Activated CD8-positive, alpha-beta memory T cell treated with anti-CD3 and anti-CD28 coated beads, Interleukin-2, amount 10 ng/mL, durations not matched to agents 7 days and 5 days (primary cell): ENCODE results near the gene UBB. TPM values are rescaled to one million over a fixed set of nuclear protein-coding genes. Genes with fewer than 3 reads are reported as not detected.
A peak's percentile ranks its signal among the peaks of the same experiment; 100 is the strongest.

ENCODE experiments used
- ATAC-seq: fragments of 150-1000 bp; cut with Tn5 transposase; one replicate; pipeline ENCODE4 v1.10.0; 2021; ENCODE audit warnings: moderate library complexity
- CTCF ChIA-PET: fragments of 350-600 bp; sonication (Branson Sonifier 250); formaldehyde crosslinking; loops from one replicate; lab custom pipeline; 2021; ENCODE audit warnings: antibody characterized with exemption; lab: Charles Lee
- DNase-seq: peaks from one replicate; pipeline ENCODE4 v3.0.0-alpha.2; 2020
- H3K27ac Mint-ChIP-seq: one replicate; pipeline ENCODE4 v1.8.0; 2021; ENCODE audit warnings: mild to moderate bottlenecking, mixed read lengths
- H3K27me3 Mint-ChIP-seq: one replicate; pipeline ENCODE4 v1.8.0; 2021; ENCODE audit warnings: mixed read lengths
- H3K36me3 Mint-ChIP-seq: one replicate; pipeline ENCODE4 v1.8.0; 2021; ENCODE audit warnings: mild to moderate bottlenecking, mixed read lengths
- H3K4me1 Mint-ChIP-seq: one replicate; pipeline ENCODE4 v1.8.0; 2021; ENCODE audit warnings: mixed read lengths
- H3K4me3 Mint-ChIP-seq: one replicate; pipeline ENCODE4 v1.8.0; 2021; ENCODE audit warnings: mild to moderate bottlenecking, moderate library complexity, mixed read lengths
- H3K9me3 Mint-ChIP-seq: one replicate; pipeline ENCODE4 v1.8.0; 2022; ENCODE audit warnings: low read depth, mixed read lengths
- total RNA-seq, 2 experiments: library from RNA; stranded (reverse); gene quantifications; one replicate each; pipeline ENCODE4 v1.2.3, GENCODE V29; 2021

UBB gene
- total RNA-seq, 2 experiments from 2014 or later: 1,297 to 1,567 TPM

DNA sequence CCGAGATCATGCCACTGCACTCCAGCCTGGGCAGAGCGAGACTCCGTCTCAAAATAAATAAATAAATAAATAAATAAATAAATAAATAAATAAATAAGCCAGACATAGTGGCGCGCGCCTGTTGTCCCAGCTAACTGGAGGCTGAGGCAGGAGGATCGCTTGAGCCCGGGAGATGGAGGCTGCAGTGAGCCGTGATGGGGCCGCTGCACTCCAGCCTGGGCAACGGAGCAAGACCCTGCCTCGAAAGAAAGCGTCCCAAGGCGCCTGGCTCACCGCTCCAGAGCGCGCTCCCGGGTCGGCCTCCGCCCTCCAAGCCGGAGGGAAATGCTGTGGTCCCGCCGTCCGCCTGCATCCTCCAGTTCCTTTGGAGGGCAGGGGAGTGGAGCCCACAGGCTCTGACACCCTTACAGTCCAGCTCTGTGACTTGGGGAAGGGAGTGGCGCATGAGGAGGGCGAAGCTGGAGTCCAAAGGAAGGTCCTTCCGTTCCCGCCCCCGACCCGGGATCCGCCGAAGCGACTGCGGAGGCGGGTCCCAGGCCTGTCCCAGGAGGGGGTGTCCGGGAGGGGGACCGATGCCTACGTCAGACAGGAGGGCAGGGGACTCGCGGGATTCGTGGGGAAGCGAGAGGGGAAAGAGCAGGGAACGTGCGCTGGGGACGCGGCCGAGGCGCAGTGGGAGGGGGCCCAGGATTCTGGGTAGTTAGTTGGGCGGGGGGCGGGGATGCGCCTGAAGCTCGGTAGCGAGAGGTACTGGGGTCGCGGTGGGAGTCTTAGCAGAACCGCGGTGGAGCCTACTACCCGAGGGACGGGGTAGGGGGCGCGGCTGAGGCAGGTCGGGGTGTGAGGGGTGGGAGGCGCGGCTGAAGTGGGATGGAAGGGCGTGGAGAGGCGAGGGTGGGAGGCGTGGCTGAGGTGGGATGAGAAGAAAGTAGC, 26.1 kb downstream of the UBB start:
- Mint-ChIP-seq H3K4me1 (peaks cover 7% of the 10 kb centered on the region), H3K4me3 (no peak overlapping the region), H3K36me3 (no peaks in the 10 kb centered on the region), H3K9me3 (no peaks in the 10 kb centered on the region), H3K27me3 (peaks cover 14% of the 10 kb centered on the region), H3K27ac (no peak overlapping the region)
- no peak for DNase-seq
- no peak for ATAC-seq
- CTCF ChIA-PET: interaction anchor here (0.6 to 1.0 kb wide), 2 partner anchors 9 to 43 kb away, joined by 3 to 4 read pairs; no protein-coding TSS in a partner anchor

DNA sequence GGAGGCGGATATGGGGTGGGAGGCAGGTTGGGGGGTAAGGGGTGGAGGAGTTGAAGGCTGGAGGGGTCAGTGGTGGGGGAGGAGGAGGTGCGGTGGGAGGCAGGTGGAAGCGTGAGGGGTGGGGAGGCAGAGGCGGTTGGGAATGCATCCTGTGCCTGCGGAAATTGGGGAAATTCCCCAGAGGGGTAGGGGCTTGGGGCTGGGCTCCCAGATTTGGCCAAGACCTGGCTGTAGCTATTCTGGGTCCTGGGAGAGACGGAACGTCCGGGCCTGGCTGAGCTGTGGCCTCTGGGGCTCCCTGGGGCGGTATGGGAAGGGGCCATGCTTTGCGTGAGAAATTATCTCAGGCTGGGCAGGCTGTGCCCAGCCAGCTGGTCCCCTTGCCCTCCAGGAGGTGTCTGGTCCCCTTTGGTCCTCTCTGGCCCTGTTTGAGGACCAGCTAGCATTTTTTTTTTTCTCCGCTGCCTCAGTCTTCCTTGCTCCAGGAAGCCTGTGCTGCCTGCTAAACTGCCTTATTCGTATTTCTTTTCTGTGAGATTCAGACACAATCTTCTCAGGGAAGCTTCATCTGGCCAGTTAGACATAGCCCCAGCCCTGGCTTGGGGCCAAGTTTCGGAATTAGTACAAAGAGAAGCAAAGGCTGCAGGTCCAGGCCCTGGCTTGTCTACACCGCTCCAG, 27.2 kb downstream of the UBB start:
- Mint-ChIP-seq H3K27ac (no peak overlapping the region), H3K9me3 (no peaks in the 10 kb centered on the region)

DNA sequence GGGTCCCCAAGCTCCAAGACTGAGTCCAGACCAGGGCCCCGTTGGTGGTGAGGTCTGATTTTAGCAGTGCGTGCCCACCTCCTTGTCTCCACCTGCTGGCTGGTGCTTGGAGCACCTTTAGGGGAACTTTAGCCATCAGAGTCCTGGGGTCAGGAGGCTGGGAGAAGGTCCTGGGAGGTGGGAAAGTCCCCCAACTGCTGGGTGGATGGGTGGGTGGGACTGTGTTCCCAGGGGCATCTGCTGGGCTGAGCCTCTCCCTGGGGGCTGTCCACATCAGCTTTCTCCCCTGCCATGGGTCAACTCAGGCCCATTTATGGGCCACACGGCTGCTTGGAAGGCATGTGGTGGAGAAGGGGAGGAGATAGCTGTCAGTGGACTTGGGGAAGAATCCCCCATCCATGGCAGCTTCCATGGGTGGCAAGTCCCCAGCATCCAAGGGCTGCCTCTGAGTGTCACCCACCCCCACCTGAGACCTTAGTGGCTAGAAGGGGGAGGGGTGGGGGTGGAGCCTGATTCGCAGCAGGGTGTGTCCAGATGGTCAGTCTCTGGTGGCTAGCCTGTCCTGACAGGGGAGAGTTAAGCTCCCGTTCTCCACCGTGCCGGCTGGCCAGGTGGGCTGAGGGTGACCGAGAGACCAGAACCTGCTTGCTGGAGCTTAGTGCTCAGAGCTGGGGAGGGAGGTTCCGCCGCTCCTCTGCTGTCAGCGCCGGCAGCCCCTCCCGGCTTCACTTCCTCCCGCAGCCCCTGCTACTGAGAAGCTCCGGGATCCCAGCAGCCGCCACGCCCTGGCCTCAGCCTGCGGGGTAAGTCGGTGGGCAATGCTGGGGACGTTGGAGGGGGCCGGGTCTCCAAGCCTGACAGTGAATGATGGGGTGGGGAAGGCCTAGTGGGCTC, 34.4 kb downstream of the UBB start, which contains the start of gene TRPV2:
TRPV2 (plus strand) TSS at position 541 of the 894 bp plus-strand sequence. CDS start 2,098 bp downstream, outside the sequence.
- peak; percentile 80 for DNase-seq

More for the DNA sequence above, 27.2 kb downstream of the UBB start:
- Mint-ChIP-seq H3K36me3 (no peaks in the 10 kb centered on the region), H3K4me1 (peaks cover 8% of the 10 kb centered on the region), H3K4me3 (no peak overlapping the region), H3K27me3 (peaks cover 14% of the 10 kb centered on the region)
- CTCF ChIA-PET: interaction anchor here (0.6 kb wide), 1 partner anchor 13 kb away, joined by 3 read pairs; no protein-coding TSS in a partner anchor
- no peak for DNase-seq
- no peak for ATAC-seq

DNA sequence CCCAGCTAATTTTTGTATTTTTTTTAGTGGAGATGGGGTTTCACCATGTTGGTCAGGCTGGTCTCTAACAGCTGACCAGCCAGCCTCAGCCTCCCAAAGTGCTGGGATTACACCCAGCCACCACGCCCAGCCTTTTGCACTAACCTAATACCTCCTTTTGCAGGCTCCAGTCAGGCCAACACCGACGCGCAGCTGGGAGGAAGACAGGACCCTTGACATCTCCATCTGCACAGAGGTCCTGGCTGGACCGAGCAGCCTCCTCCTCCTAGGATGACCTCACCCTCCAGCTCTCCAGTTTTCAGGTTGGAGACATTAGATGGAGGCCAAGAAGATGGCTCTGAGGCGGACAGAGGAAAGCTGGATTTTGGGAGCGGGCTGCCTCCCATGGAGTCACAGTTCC, 36.5 kb downstream of the UBB start:
- H3K4me1 Mint-ChIP-seq: peaks cover 56% of the 10 kb centered on the region
- no peak for ATAC-seq
- H3K27ac Mint-ChIP-seq: peak overlapping the region; percentile 99
- CTCF ChIA-PET: interaction anchor here (0.7 to 3.4 kb wide), 10 partner anchors 10 to 632 kb away, joined by 3 to 33 read pairs (median 4); partner anchors contain the start of gene UBB
- no peaks in the 10 kb centered on the region for H3K27me3 Mint-ChIP-seq
- peaks cover 36% of the 10 kb centered on the region for H3K36me3 Mint-ChIP-seq
- peak overlapping the region; percentile 98 for H3K4me3 Mint-ChIP-seq
- no peaks in the 10 kb centered on the region for H3K9me3 Mint-ChIP-seq
- DNase-seq: no peak

More for the DNA sequence above, 34.4 kb downstream of the UBB start, which contains the start of gene TRPV2:
- H3K4me1 Mint-ChIP-seq: peaks cover 51% of the 10 kb centered on the region
- no peaks in the 10 kb centered on the region for H3K27me3 Mint-ChIP-seq
- H3K27ac Mint-ChIP-seq: peak within 1 kb of the TSS; percentile 99
- H3K9me3 Mint-ChIP-seq: no peaks in the 10 kb centered on the region
- peaks cover 27% of the 10 kb centered on the region for H3K36me3 Mint-ChIP-seq
- peak within 1 kb of the TSS; percentile 98 for H3K4me3 Mint-ChIP-seq
- CTCF ChIA-PET: interaction anchor here (0.5 to 4.0 kb wide), 32 partner anchors 11 to 414 kb away, joined by 3 to 69 read pairs (median 4); partner anchors contain the start of genes CENPV and UBB
- ATAC-seq: peak; percentile 45

DNA sequence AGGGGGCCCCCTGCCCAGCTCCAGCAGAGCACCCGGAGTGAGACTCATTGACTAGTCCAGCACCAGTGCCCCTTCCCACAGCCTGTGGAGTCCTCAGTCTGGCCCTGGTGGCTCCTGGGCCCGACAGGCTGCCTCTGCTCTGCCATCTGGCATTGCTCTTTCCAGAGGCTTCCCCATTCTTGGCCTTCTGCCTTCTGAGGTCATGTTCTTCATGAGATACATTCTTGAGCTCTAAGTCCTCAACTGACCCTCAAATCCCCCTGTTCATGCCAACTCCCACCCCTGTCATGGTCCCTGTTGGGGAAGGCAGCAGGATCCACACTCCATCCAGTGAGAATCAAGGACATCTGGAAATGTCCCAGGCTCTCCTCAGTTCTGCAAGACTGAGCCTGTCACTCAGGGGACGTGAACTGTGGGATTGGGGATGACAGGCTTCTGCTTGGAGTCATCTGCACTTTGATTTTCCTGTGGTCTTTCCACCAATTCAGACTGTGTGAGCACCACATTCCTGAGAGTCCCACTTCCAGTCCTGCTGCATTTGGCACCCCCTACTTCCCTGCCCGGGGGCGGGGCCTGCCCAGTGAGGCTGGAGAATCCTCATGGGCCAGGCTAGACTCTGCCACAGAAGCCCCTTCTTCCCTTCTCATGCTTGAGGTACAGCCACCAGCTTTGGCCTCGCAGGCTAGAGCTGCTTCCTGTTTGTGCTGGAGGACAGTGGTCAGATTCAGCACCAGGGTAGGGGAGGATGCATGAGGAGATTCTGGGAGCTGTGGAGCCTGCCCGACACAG, 37.2 kb downstream of the UBB start:
- no peaks in the 10 kb centered on the region for H3K9me3 Mint-ChIP-seq
- no peaks in the 10 kb centered on the region for H3K27me3 Mint-ChIP-seq
- DNase-seq (no peak), ATAC-seq (no peak)
- H3K27ac Mint-ChIP-seq: peak overlapping the region; percentile 85
- H3K4me3 Mint-ChIP-seq: peak overlapping the region; percentile 47
- peaks cover 54% of the 10 kb centered on the region for H3K4me1 Mint-ChIP-seq
- CTCF ChIA-PET: interaction anchor here (0.7 to 2.8 kb wide), 9 partner anchors 10 to 55 kb away, joined by 3 to 13 read pairs (median 3); no protein-coding TSS in a partner anchor
- H3K36me3 Mint-ChIP-seq: peaks cover 40% of the 10 kb centered on the region

DNA sequence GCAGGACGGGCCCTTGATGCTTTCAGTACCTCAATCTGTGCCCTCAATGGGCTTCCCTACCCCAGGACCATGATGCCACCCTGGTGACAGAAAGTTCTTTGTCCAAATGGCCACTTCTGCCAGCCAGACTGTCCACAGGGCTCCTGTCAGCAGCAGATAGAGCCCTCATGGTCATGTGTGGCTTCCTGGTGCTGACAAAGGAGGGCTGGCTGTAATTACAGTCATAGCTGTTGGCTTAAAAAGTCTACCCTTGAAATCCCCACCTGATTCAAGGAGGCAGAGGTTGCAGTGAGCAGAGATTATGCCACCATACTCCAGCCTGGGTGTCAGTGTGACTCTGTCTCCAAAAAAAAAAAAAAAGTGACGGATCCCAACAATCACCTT, 37.8 kb downstream of the UBB start:
- ATAC-seq (no peak), DNase-seq (no peak)
- Mint-ChIP-seq H3K27me3 (no peaks in the 10 kb centered on the region), H3K4me1 (peaks cover 54% of the 10 kb centered on the region), H3K27ac (peak overlapping the region; percentile 85), H3K9me3 (no peaks in the 10 kb centered on the region), H3K36me3 (peaks cover 42% of the 10 kb centered on the region), H3K4me3 (peak overlapping the region; percentile 47)
- CTCF ChIA-PET: interaction anchor here (0.7 to 2.8 kb wide), 7 partner anchors 9 to 55 kb away, joined by 3 to 13 read pairs (median 3); no protein-coding TSS in a partner anchor

DNA sequence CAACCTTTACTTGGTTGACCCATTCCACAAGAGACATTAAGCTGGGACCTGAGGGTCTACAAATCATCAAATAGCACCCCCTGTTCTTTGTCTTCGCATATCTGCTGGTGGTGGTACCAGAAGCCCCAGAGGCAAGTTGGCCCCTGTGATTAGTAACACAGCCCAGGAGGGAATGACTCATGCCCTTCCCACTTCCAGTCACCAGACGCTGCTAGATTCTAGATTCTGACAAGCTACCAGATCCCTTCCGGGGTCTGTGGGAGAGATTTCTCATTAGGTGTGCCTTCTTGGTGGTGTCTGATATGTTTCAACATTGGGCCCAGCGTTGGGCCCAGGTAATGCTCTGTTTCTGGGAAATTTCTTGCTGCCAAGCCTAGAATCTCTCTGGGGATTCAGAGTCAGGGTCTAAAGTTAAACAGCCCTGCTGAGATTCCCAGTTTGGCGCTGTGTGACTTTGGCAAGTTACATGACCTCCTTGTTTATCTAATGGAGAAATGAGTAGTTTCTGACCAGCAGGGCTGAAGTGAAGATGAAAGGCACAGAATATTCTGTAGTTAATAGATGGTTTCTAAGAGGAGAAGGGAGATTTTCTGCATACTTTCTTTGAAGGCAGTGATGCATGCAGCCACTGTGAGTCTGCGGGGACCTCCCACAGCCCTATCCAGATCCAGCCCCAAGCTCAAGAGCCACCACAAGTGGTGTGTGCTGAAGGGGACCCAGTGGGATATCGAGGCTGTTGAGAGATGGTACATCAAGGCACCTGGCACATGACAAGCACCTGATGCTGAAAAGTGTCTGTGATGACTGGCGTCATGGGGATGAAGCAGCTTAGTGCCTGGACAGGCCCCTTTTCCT, 38.4 kb downstream of the UBB start:
- Mint-ChIP-seq H3K4me3 (peak overlapping the region; percentile 47), H3K9me3 (no peaks in the 10 kb centered on the region), H3K27me3 (no peaks in the 10 kb centered on the region), H3K36me3 (peaks cover 42% of the 10 kb centered on the region), H3K27ac (peak overlapping the region; percentile 85), H3K4me1 (peaks cover 52% of the 10 kb centered on the region)
- peak; percentile 52 for ATAC-seq
- DNase-seq: peak; percentile 87
- CTCF ChIA-PET: interaction anchor here (1.2 to 2.8 kb wide), 4 partner anchors 8 to 55 kb away, joined by 3 to 13 read pairs (median 8); no protein-coding TSS in a partner anchor

DNA sequence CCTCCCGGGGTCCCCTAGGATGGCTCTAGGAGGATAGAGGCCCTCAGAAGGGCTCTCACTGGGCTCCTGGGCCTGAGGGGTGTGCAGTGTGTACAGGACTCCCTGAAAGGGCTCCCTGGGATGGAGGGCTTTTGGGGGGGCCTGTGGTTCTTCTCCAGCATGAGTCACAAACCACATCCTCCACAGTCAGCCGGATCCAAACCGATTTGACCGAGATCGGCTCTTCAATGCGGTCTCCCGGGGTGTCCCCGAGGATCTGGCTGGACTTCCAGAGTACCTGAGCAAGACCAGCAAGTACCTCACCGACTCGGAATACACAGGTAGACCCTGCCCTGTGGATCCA, 39.0 kb downstream of the UBB start:
- Mint-ChIP-seq H3K4me1 (peaks cover 48% of the 10 kb centered on the region), H3K36me3 (peaks cover 42% of the 10 kb centered on the region), H3K9me3 (no peaks in the 10 kb centered on the region), H3K27me3 (no peaks in the 10 kb centered on the region), H3K27ac (peak overlapping the region; percentile 57), H3K4me3 (no peak overlapping the region)
- DNase-seq: peak; percentile 76
- CTCF ChIA-PET: interaction anchor here (2.0 to 2.8 kb wide), 2 partner anchors 8 to 56 kb away, joined by 9 to 13 read pairs; no protein-coding TSS in a partner anchor
- no peak for ATAC-seq

DNA sequence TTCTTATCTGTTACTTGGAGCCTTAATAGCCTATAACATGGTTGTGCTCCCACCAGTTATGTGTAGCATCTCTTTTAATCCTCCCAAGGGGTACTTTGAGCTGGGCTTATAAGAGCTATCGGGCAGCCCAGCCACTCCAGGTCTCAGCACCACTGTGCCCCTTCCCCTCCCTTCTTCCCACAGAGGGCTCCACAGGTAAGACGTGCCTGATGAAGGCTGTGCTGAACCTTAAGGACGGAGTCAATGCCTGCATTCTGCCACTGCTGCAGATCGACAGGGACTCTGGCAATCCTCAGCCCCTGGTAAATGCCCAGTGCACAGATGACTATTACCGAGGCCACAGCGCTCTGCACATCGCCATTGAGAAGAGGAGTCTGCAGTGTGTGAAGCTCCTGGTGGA, 41.5 kb downstream of the UBB start:
- ATAC-seq (no peak), DNase-seq (no peak)
- H3K4me1 Mint-ChIP-seq: peaks cover 33% of the 10 kb centered on the region
- H3K36me3 Mint-ChIP-seq: peaks cover 46% of the 10 kb centered on the region
- CTCF ChIA-PET: interaction anchor here (1.4 kb wide), 1 partner anchor 16 kb away, joined by 4 read pairs; no protein-coding TSS in a partner anchor
- H3K27me3 Mint-ChIP-seq: no peaks in the 10 kb centered on the region
- H3K4me3 Mint-ChIP-seq: no peak overlapping the region
- no peaks in the 10 kb centered on the region for H3K9me3 Mint-ChIP-seq
- no peak overlapping the region for H3K27ac Mint-ChIP-seq

DNA sequence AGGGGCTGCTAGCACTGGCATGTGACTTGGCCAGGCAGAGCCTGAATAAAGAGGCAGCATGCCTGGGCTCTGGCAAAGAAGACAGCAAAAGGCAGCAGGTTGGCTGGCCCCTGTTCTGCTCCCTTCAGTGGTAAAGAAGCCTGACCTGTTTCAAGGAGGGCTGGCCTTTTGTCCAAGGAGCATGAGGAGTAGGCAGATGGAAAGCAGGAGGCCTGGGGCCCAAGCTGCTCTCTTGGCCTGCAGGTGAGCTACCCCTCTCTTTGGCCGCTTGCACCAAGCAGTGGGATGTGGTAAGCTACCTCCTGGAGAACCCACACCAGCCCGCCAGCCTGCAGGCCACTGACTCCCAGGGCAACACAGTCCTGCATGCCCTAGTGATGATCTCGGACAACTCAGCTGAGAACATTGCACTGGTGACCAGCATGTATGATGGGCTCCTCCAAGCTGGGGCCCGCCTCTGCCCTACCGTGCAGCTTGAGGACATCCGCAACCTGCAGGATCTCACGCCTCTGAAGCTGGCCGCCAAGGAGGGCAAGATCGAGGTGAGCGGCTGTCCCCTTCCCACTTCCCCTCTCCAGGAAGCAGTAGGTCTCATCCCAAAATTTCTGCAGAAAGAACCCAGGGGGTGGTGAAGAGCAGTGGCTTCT, 42.5 kb downstream of the UBB start:
- no peaks in the 10 kb centered on the region for H3K9me3 Mint-ChIP-seq
- ATAC-seq (no peak), DNase-seq (no peak)
- H3K27ac Mint-ChIP-seq: no peak overlapping the region
- CTCF ChIA-PET: interaction anchor here (0.6 to 1.4 kb wide), 2 partner anchors 15 to 59 kb away, joined by 4 read pairs; no protein-coding TSS in a partner anchor
- no peaks in the 10 kb centered on the region for H3K27me3 Mint-ChIP-seq
- H3K36me3 Mint-ChIP-seq: peaks cover 39% of the 10 kb centered on the region
- H3K4me3 Mint-ChIP-seq: no peak overlapping the region
- peaks cover 24% of the 10 kb centered on the region for H3K4me1 Mint-ChIP-seq
